Memory B cell (primary cell): ENCODE measurements around the gene MMP28.

Experiments used
- ATAC-seq: fragments of 150-1000 bp; cut with Tn5 transposase; 2 replicates; pipeline ENCODE4 v1.10.0; 2021; ENCODE audit warnings: low read depth, mild to moderate bottlenecking, moderate library complexity
- DNase-seq, 2 donors: peaks; one replicate each; pipeline ENCODE4 v3.0.0; 2022; ENCODE audit warnings: low spot score in 2 of 2
- H3K27ac Mint-ChIP-seq: one replicate; pipeline ENCODE4 v1.8.0; 2022; ENCODE audit warnings: mild to moderate bottlenecking, moderate library complexity, mixed read lengths
- H3K27me3 Mint-ChIP-seq: one replicate; pipeline ENCODE4 v1.8.0; 2022; ENCODE audit warnings: mixed read lengths
- H3K36me3 Mint-ChIP-seq: one replicate; pipeline ENCODE4 v1.8.0; 2022; ENCODE audit warnings: mild to moderate bottlenecking, mixed read lengths
- H3K4me1 Mint-ChIP-seq: one replicate; pipeline ENCODE4 v1.8.0; 2022; ENCODE audit warnings: mixed read lengths
- H3K4me3 Mint-ChIP-seq: one replicate; pipeline ENCODE4 v1.8.0; 2022; ENCODE audit warnings: mild to moderate bottlenecking, moderate library complexity, mixed read lengths
- H3K9me3 Mint-ChIP-seq: one replicate; pipeline ENCODE4 v1.8.0; 2022; ENCODE audit warnings: mixed read lengths

The MMP28 gene

GRCh38 chr17:35788477-35789368 is 6.7 kb downstream of the MMP28 start:
- no peaks in the 10 kb centered on the region for H3K36me3 Mint-ChIP-seq
- DNase-seq (no peak), ATAC-seq (no peak)
- no peaks in the 10 kb centered on the region for H3K9me3 Mint-ChIP-seq
- H3K27ac Mint-ChIP-seq: no peak overlapping the region
- no peaks in the 10 kb centered on the region for H3K4me1 Mint-ChIP-seq
- peaks cover 21% of the 10 kb centered on the region for H3K27me3 Mint-ChIP-seq
- no peak overlapping the region for H3K4me3 Mint-ChIP-seq

- no peaks in the 10 kb centered on the region for H3K4me1 Mint-ChIP-seq
- no peaks in the 10 kb centered on the region for H3K36me3 Mint-ChIP-seq
- no peaks in the 10 kb centered on the region for H3K9me3 Mint-ChIP-seq
- H3K27ac Mint-ChIP-seq: no peak overlapping the region
- no peak overlapping the region for H3K4me3 Mint-ChIP-seq
- no peak for ATAC-seq
- DNase-seq: no peak
- H3K27me3 Mint-ChIP-seq: peaks cover 15% of the 10 kb centered on the region
Measured at GRCh38 chr17:35786941-35787432, 8.5 kb downstream of the MMP28 start.

- Mint-ChIP-seq H3K27me3 (peaks cover 17% of the 10 kb centered on the region), H3K4me1 (no peaks in the 10 kb centered on the region), H3K27ac (no peak overlapping the region), H3K4me3 (no peak overlapping the region), H3K36me3 (no peaks in the 10 kb centered on the region), H3K9me3 (no peaks in the 10 kb centered on the region)
- DNase-seq (no peak), ATAC-seq (no peak)
Measured at GRCh38 chr17:35784895-35785294, 10.5 kb downstream of the MMP28 start.

GRCh38 chr17:35780950-35781349 is 14.5 kb downstream of the MMP28 start:
- Mint-ChIP-seq H3K4me1 (no peaks in the 10 kb centered on the region), H3K27ac (no peak overlapping the region), H3K4me3 (no peak overlapping the region), H3K36me3 (no peaks in the 10 kb centered on the region), H3K9me3 (no peaks in the 10 kb centered on the region), H3K27me3 (peaks cover 7% of the 10 kb centered on the region)
- ATAC-seq: no peak
- DNase-seq: no peak

GRCh38 chr17:35778641-35779196 is 16.7 kb downstream of the MMP28 start:
- Mint-ChIP-seq H3K4me1 (no peaks in the 10 kb centered on the region), H3K27me3 (peaks cover 11% of the 10 kb centered on the region), H3K9me3 (no peaks in the 10 kb centered on the region), H3K27ac (no peak overlapping the region), H3K4me3 (no peak overlapping the region), H3K36me3 (no peaks in the 10 kb centered on the region)
- DNase-seq: no peak
- no peak for ATAC-seq

- DNase-seq (no peak), ATAC-seq (no peak)
- H3K36me3 Mint-ChIP-seq: no peaks in the 10 kb centered on the region
- no peaks in the 10 kb centered on the region for H3K4me1 Mint-ChIP-seq
- peaks cover 11% of the 10 kb centered on the region for H3K27me3 Mint-ChIP-seq
- no peak overlapping the region for H3K27ac Mint-ChIP-seq
- H3K9me3 Mint-ChIP-seq: no peaks in the 10 kb centered on the region
- H3K4me3 Mint-ChIP-seq: no peak overlapping the region
Measured at GRCh38 chr17:35775583-35775982, 19.9 kb downstream of the MMP28 start.

GRCh38 chr17:35775039-35775438 is 20.4 kb downstream of the MMP28 start:
- ATAC-seq (no peak), DNase-seq (no peak)
- Mint-ChIP-seq H3K9me3 (no peaks in the 10 kb centered on the region), H3K4me3 (no peak overlapping the region), H3K36me3 (no peaks in the 10 kb centered on the region), H3K4me1 (no peaks in the 10 kb centered on the region), H3K27ac (no peak overlapping the region), H3K27me3 (peaks cover 13% of the 10 kb centered on the region)

- Mint-ChIP-seq H3K36me3 (peaks cover under 1% of the 10 kb centered on the region), H3K4me3 (no peak overlapping the region), H3K4me1 (no peaks in the 10 kb centered on the region), H3K27ac (no peak overlapping the region), H3K9me3 (no peaks in the 10 kb centered on the region), H3K27me3 (peaks cover 13% of the 10 kb centered on the region)
- no peak for ATAC-seq
- DNase-seq: no peak
Measured at GRCh38 chr17:35774499-35774898, 20.9 kb downstream of the MMP28 start.

- ATAC-seq (no peak), DNase-seq (no peak)
- H3K36me3 Mint-ChIP-seq: peaks cover 3% of the 10 kb centered on the region
- no peaks in the 10 kb centered on the region for H3K9me3 Mint-ChIP-seq
- no peak overlapping the region for H3K4me3 Mint-ChIP-seq
- no peaks in the 10 kb centered on the region for H3K4me1 Mint-ChIP-seq
- H3K27ac Mint-ChIP-seq: no peak overlapping the region
- H3K27me3 Mint-ChIP-seq: peaks cover 14% of the 10 kb centered on the region
Measured at GRCh38 chr17:35773679-35774425, 21.6 kb downstream of the MMP28 start.

- ATAC-seq: no peak
- peaks cover 14% of the 10 kb centered on the region for H3K27me3 Mint-ChIP-seq
- H3K27ac Mint-ChIP-seq: no peak overlapping the region
- DNase-seq: no peak
- H3K4me1 Mint-ChIP-seq: no peaks in the 10 kb centered on the region
- H3K9me3 Mint-ChIP-seq: no peaks in the 10 kb centered on the region
- H3K4me3 Mint-ChIP-seq: no peak overlapping the region
- peaks cover 3% of the 10 kb centered on the region for H3K36me3 Mint-ChIP-seq
Measured at GRCh38 chr17:35773129-35773528, 22.3 kb downstream of the MMP28 start.

GRCh38 chr17:35769895-35770486 is 25.4 kb downstream of the MMP28 start:
- Mint-ChIP-seq H3K27ac (no peak overlapping the region), H3K36me3 (peaks cover 3% of the 10 kb centered on the region), H3K9me3 (no peaks in the 10 kb centered on the region), H3K27me3 (peaks cover 16% of the 10 kb centered on the region), H3K4me1 (no peaks in the 10 kb centered on the region), H3K4me3 (no peak overlapping the region)
- no peak for DNase-seq
- no peak for ATAC-seq

- DNase-seq (no peak), ATAC-seq (no peak)
- Mint-ChIP-seq H3K27ac (no peak overlapping the region), H3K27me3 (peaks cover 12% of the 10 kb centered on the region), H3K4me3 (no peak overlapping the region), H3K36me3 (peaks cover 3% of the 10 kb centered on the region), H3K4me1 (peaks cover 6% of the 10 kb centered on the region), H3K9me3 (no peaks in the 10 kb centered on the region)
Measured at GRCh38 chr17:35768797-35769196, 26.6 kb downstream of the MMP28 start.

- peaks cover 4% of the 10 kb centered on the region for H3K36me3 Mint-ChIP-seq
- DNase-seq: peak in 1 of 2 donors; percentile 28
- no peak overlapping the region for H3K4me3 Mint-ChIP-seq
- H3K27ac Mint-ChIP-seq: no peak overlapping the region
- H3K4me1 Mint-ChIP-seq: peaks cover 7% of the 10 kb centered on the region
- ATAC-seq: no peak
- peaks cover 8% of the 10 kb centered on the region for H3K27me3 Mint-ChIP-seq
- H3K9me3 Mint-ChIP-seq: no peaks in the 10 kb centered on the region
Measured at GRCh38 chr17:35766903-35767510, 28.4 kb downstream of the MMP28 start.
